HG02610 (cell line): Measurements from ENCODE around the gene LCK.

Experiments used
- ATAC-seq: cut with Tn5 transposase; IDR thresholded peaks from one replicate; pipeline ENCODE4 v1.9.1; 2021; ENCODE audit warnings: mild to moderate bottlenecking, moderate library complexity; ENCODE audit not compliant: unreplicated experiment

LCK gene

GRCh38 chr1:32250893-32251716, at the start of gene LCK:
TSS of gene LCK (plus strand) at chr1:32251265. CDS start at chr1:32274330, 23,065 bp downstream.
- no peak for ATAC-seq

- no peak for ATAC-seq
These were observed 46.1 kb upstream of the LCK start for GRCh38 chr1:32204943-32205361.

- peak; percentile 38 for ATAC-seq
These were observed 45.4 kb upstream of the LCK start, which contains the start of gene IQCC for GRCh38 chr1:32205401-32206370. TSS of gene IQCC (plus strand) at chr1:32205671. CDS start at chr1:32205682, 11 bp downstream.

GRCh38 chr1:32208469-32208868, 42.6 kb upstream of the LCK start:
- no peak for ATAC-seq

GRCh38 chr1:32208891-32209328, 42.2 kb upstream of the LCK start, which contains the start of gene DCDC2B:
TSS of gene DCDC2B (plus strand) at chr1:32209089. CDS start at chr1:32209094, 5 bp downstream.
- no peak for ATAC-seq

GRCh38 chr1:32215629-32216480, 35.2 kb upstream of the LCK start:
- no peak for ATAC-seq

- ATAC-seq: no peak
These were observed 34.5 kb upstream of the LCK start for GRCh38 chr1:32216566-32216965.

- no peak for ATAC-seq
These were observed 32.0 kb upstream of the LCK start for GRCh38 chr1:32219022-32219421.

- no peak for ATAC-seq
These were observed 30.1 kb upstream of the LCK start for GRCh38 chr1:32220746-32221580.

- no peak for ATAC-seq
These were observed 29.5 kb upstream of the LCK start for GRCh38 chr1:32221581-32221979.

GRCh38 chr1:32221980-32222755, 28.9 kb upstream of the LCK start, which contains the start of the genes EIF3I and TMEM234:
TSS of gene EIF3I (plus strand) at chr1:32222407. CDS start at chr1:32222442, 35 bp downstream.
TSS of gene TMEM234 (minus strand) at chr1:32222353. CDS start at chr1:32222322, 31 bp downstream.
- ATAC-seq: peak; percentile 89

- no peak for ATAC-seq
These were observed 27.4 kb upstream of the LCK start for GRCh38 chr1:32223683-32224082.

- no peak for ATAC-seq
These were observed 26.8 kb upstream of the LCK start for GRCh38 chr1:32224285-32224684.

- no peak for ATAC-seq
These were observed 22.3 kb upstream of the LCK start for GRCh38 chr1:32228771-32229170.

- no peak for ATAC-seq
These were observed 19.1 kb upstream of the LCK start for GRCh38 chr1:32231843-32232432.

- ATAC-seq: no peak
These were observed 18.3 kb upstream of the LCK start for GRCh38 chr1:32232558-32233304.

GRCh38 chr1:32234792-32235191, 16.3 kb upstream of the LCK start:
- no peak for ATAC-seq
